Brain microvascular endothelial cell (primary cell): ENCODE results near the gene MTFR1L.

Source experiments
- DNase-seq: peaks from one replicate; pipeline ENCODE4 v3.0.0-alpha.2; 2020
- H3K27ac ChIP-seq: fragments of 250-450 bp; sonication (Bioruptor Pico); 2 replicates; pipeline ENCODE4 v1.5.1; 2020; ENCODE audit warnings: mild to moderate bottlenecking, moderate library complexity
- H3K27me3 ChIP-seq: fragments of 250-450 bp; sonication (Bioruptor Pico); replicated peaks from 2 replicates; pipeline ENCODE4 v1.5.1; 2020; ENCODE audit warnings: mild to moderate bottlenecking
- H3K36me3 ChIP-seq: fragments of 250-450 bp; sonication (Bioruptor Pico); replicated peaks from 2 replicates; pipeline ENCODE4 v1.5.1; 2020; ENCODE audit warnings: mild to moderate bottlenecking
- H3K4me3 ChIP-seq: 2 replicates; pipeline ENCODE4 v1.5.1; 2011; ENCODE audit warnings: low read depth, mild to moderate bottlenecking, control low read depth, low read length, moderate library complexity
- CTCF ChIP-seq: IDR thresholded peaks from 2 replicates; pipeline ENCODE4 v1.5.1; 2011; ENCODE audit warnings: low read depth, mild to moderate bottlenecking, moderate library complexity, low read length, control low read depth, inconsistent platforms; ENCODE audit errors: missing control alignments
- in situ Hi-C: cut with HindIII; loops from 2 replicates; pipeline ENCODE4 v1.10.0; 2017; ENCODE audit warnings: low sequenced_read_pairs, low pct_ligation_motif_present

Gene MTFR1L

GRCh38 chr1:25816112-25816718 lies 3.5 kb upstream of the MTFR1L start:
- in situ Hi-C loops = no loop called here
- H3K27ac ChIP-seq = no peak overlapping the region
- no peak overlapping the region for H3K4me3 ChIP-seq
- DNase-seq = no peak
- TF ChIP-seq CTCF = no peak
- H3K36me3 ChIP-seq = peaks cover 2% of the 10 kb centered on the region
- H3K27me3 ChIP-seq = no peaks in the 10 kb centered on the region

GRCh38 chr1:25817840-25818501 lies 1.8 kb upstream of the MTFR1L start:
- no peaks in the 10 kb centered on the region for H3K36me3 ChIP-seq
- no peaks in the 10 kb centered on the region for H3K27me3 ChIP-seq
- no peak overlapping the region for H3K4me3 ChIP-seq
- H3K27ac ChIP-seq = no peak overlapping the region
- in situ Hi-C loops = no loop called here
- peak; percentile 36 for TF ChIP-seq CTCF
- DNase-seq = no peak

- Histone ChIP-seq H3K4me3 (no peak overlapping the region), H3K27me3 (no peaks in the 10 kb centered on the region), H3K27ac (no peak overlapping the region), H3K36me3 (no peaks in the 10 kb centered on the region)
- no peak for DNase-seq
- in situ Hi-C loops = no loop called here
- TF ChIP-seq CTCF = no peak
These were observed 1.2 kb upstream of the MTFR1L start for GRCh38 chr1:25818569-25818968.

- DNase-seq = peak; percentile 38
- Histone ChIP-seq H3K4me3 (peak overlapping the region; percentile 89), H3K27me3 (no peaks in the 10 kb centered on the region), H3K36me3 (no peaks in the 10 kb centered on the region), H3K27ac (peak overlapping the region; percentile 74)
- in situ Hi-C loops = no loop called here
- no peak for TF ChIP-seq CTCF
These were observed 725 bp downstream of the MTFR1L start for GRCh38 chr1:25820247-25821111.

- peak overlapping the region; percentile 89 for H3K4me3 ChIP-seq
- DNase-seq = no peak
- no peaks in the 10 kb centered on the region for H3K27me3 ChIP-seq
- TF ChIP-seq CTCF = no peak
- H3K27ac ChIP-seq = no peak overlapping the region
- in situ Hi-C loops = no loop called here
- peaks cover 5% of the 10 kb centered on the region for H3K36me3 ChIP-seq
These were observed 1.3 kb downstream of the MTFR1L start for GRCh38 chr1:25821112-25821476.
